CD4-positive, alpha-beta T cell treated with Interferon alpha-2 for 1 hour (primary cell): Measurements from ENCODE around the gene SOX12.

Source experiments
- DNase-seq, 2 donors: peaks; one replicate each; pipeline ENCODE4 v3.0.0-alpha.2; 2020 to 2022

SOX12 gene

GRCh38 chr20:301886-302848, 23.2 kb upstream of the SOX12 start:
- DNase-seq: no peak

GRCh38 chr20:305745-306144, 19.6 kb upstream of the SOX12 start:
- no peak for DNase-seq

GRCh38 chr20:308427-309038, 16.8 kb upstream of the SOX12 start:
- DNase-seq: no peak

GRCh38 chr20:309306-309840, 16.0 kb upstream of the SOX12 start:
- DNase-seq: no peak

GRCh38 chr20:309841-310644, 15.3 kb upstream of the SOX12 start:
- peak; percentile 82 to 91 for DNase-seq

GRCh38 chr20:310645-311044, 14.7 kb upstream of the SOX12 start:
- DNase-seq: no peak

- DNase-seq: no peak
Observed at GRCh38 chr20:311609-312008, 13.7 kb upstream of the SOX12 start.

- no peak for DNase-seq
Observed at GRCh38 chr20:312067-312466, 13.3 kb upstream of the SOX12 start.

- no peak for DNase-seq
Observed at GRCh38 chr20:312866-313265, 12.5 kb upstream of the SOX12 start.

GRCh38 chr20:313402-313801, 11.9 kb upstream of the SOX12 start:
- no peak for DNase-seq

- DNase-seq: no peak
Observed at GRCh38 chr20:313948-314347, 11.4 kb upstream of the SOX12 start.

- DNase-seq: no peak
Observed at GRCh38 chr20:316316-317068, 8.9 kb upstream of the SOX12 start.

- DNase-seq: peak; percentile 87 to 91
Observed at GRCh38 chr20:324177-325044, 941 bp upstream of the SOX12 start.

GRCh38 chr20:325889-326644, 715 bp downstream of the SOX12 start:
- peak; percentile 43 to 45 for DNase-seq

- no peak for DNase-seq
Observed at GRCh38 chr20:326645-327185, 1.4 kb downstream of the SOX12 start.

GRCh38 chr20:327186-328026, 2.1 kb downstream of the SOX12 start:
- DNase-seq: peak; percentile 80 to 82

GRCh38 chr20:328027-328974, 2.9 kb downstream of the SOX12 start:
- DNase-seq: no peak
